Parathyroid adenoma (tissue), 2 donors: Measurements from ENCODE around the gene AUH.
"Not testable (repeated sequence)": the region's sequence is repeated elsewhere in the genome, so short reads cannot be mapped to it uniquely, and the experiment has no call there.

Source experiments
- H2AFZ ChIP-seq: fragments of 300-600 bp; sonication (generic); one replicate; pipeline ENCODE4 v1.7.0; 2017; ENCODE audit warnings: antibody characterized with exemption, mild to moderate bottlenecking
- H3K27ac ChIP-seq: fragments of 300-600 bp; sonication (generic); one replicate; pipeline ENCODE4 v1.7.0; 2017
- H3K27me3 ChIP-seq: fragments of 300-600 bp; sonication (generic); one replicate; pipeline ENCODE4 v1.7.0; 2017; ENCODE audit warnings: low read length; ENCODE audit not compliant: control insufficient read depth, insufficient read depth
- H3K36me3 ChIP-seq: fragments of 300-600 bp; sonication (generic); one replicate; pipeline ENCODE4 v1.7.0; 2017; ENCODE audit warnings: low read length; ENCODE audit not compliant: control insufficient read depth, insufficient read depth
- H3K4me1 ChIP-seq: fragments of 300-600 bp; sonication (generic); one replicate; pipeline ENCODE4 v1.7.0; 2017; ENCODE audit warnings: control low read depth
- H3K4me2 ChIP-seq: fragments of 300-600 bp; sonication (generic); one replicate; pipeline ENCODE4 v1.7.0; 2017; ENCODE audit warnings: low read length
- H3K4me3 ChIP-seq: fragments of 300-600 bp; sonication (generic); one replicate; pipeline ENCODE4 v1.7.0; 2017; ENCODE audit warnings: low read depth, low read length
- H3K79me2 ChIP-seq: fragments of 300-600 bp; sonication (generic); one replicate; pipeline ENCODE4 v1.7.0; 2017; ENCODE audit warnings: control low read depth
- H3K9ac ChIP-seq: fragments of 300-600 bp; sonication (generic); one replicate; pipeline ENCODE4 v1.7.0; 2017; ENCODE audit warnings: mild to moderate bottlenecking
- H3K9me3 ChIP-seq: fragments of 300-600 bp; sonication (generic); one replicate; pipeline ENCODE4 v1.7.0; 2017; ENCODE audit warnings: low read length; ENCODE audit not compliant: control insufficient read depth
- CTCF ChIP-seq: fragments of 300-600 bp; sonication (generic); IDR thresholded peaks from one replicate; pipeline ENCODE4 v1.7.0; 2017; ENCODE audit warnings: antibody characterized with exemption, mild to moderate bottlenecking
- donor health status: primary hyperparathyroidism.

Gene AUH

GRCh38 chr9:91376239-91376638 is 14.5 kb upstream of the AUH start:
- no peak overlapping the region for H3K27ac ChIP-seq

GRCh38 chr9:91374939-91375338 is 13.2 kb upstream of the AUH start:
- no peak overlapping the region for H2AFZ ChIP-seq
- H3K4me3 ChIP-seq, result no peak overlapping the region
- no peak for TF ChIP-seq CTCF
- no peak overlapping the region for H3K27ac ChIP-seq
- no peaks in the 10 kb centered on the region for H3K9me3 ChIP-seq
- H3K27me3 ChIP-seq, result no peaks in the 10 kb centered on the region
- no peak overlapping the region for H3K4me2 ChIP-seq
- H3K9ac ChIP-seq, result no peak overlapping the region
- no peaks in the 10 kb centered on the region for H3K4me1 ChIP-seq
- H3K36me3 ChIP-seq, result no peaks in the 10 kb centered on the region
- H3K79me2 ChIP-seq, result no peaks in the 10 kb centered on the region

More at GRCh38 chr9:91376239-91376638, 14.5 kb upstream of the AUH start:
- H3K36me3 ChIP-seq, result no peaks in the 10 kb centered on the region
- H3K4me1 ChIP-seq, result no peaks in the 10 kb centered on the region
- H3K79me2 ChIP-seq, result no peaks in the 10 kb centered on the region
- no peak overlapping the region for H3K9ac ChIP-seq
- no peaks in the 10 kb centered on the region for H3K27me3 ChIP-seq
- no peaks in the 10 kb centered on the region for H3K9me3 ChIP-seq
- no peak overlapping the region for H3K4me3 ChIP-seq
- no peak overlapping the region for H2AFZ ChIP-seq
- no peak overlapping the region for H3K4me2 ChIP-seq
- no peak for TF ChIP-seq CTCF

- no peaks in the 10 kb centered on the region for H3K9me3 ChIP-seq
- H3K4me2 ChIP-seq, result no peak overlapping the region
- no peaks in the 10 kb centered on the region for H3K79me2 ChIP-seq
- H2AFZ ChIP-seq, result no peak overlapping the region
- no peak overlapping the region for H3K27ac ChIP-seq
- H3K27me3 ChIP-seq, result no peaks in the 10 kb centered on the region
- no peak overlapping the region for H3K9ac ChIP-seq
- no peak for TF ChIP-seq CTCF
- no peaks in the 10 kb centered on the region for H3K36me3 ChIP-seq
- no peak overlapping the region for H3K4me3 ChIP-seq
- no peaks in the 10 kb centered on the region for H3K4me1 ChIP-seq
Observed at GRCh38 chr9:91371894-91372293, 10.2 kb upstream of the AUH start.

GRCh38 chr9:91370006-91370405 is 8.3 kb upstream of the AUH start:
- H3K27me3 ChIP-seq, H3K4me3 ChIP-seq, H3K9ac ChIP-seq, H3K4me2 ChIP-seq, H3K27ac ChIP-seq, H3K9me3 ChIP-seq, H3K36me3 ChIP-seq, H3K79me2 ChIP-seq, H3K4me1 ChIP-seq, H2AFZ ChIP-seq: not testable (repeated sequence)

GRCh38 chr9:91364702-91365101 is 3.0 kb upstream of the AUH start:
- no peak overlapping the region for H3K9ac ChIP-seq
- no peaks in the 10 kb centered on the region for H3K27me3 ChIP-seq
- H3K79me2 ChIP-seq, result peaks cover 6% of the 10 kb centered on the region
- H3K27ac ChIP-seq, result no peak overlapping the region
- H3K36me3 ChIP-seq, result no peaks in the 10 kb centered on the region
- H2AFZ ChIP-seq, result no peak overlapping the region
- no peaks in the 10 kb centered on the region for H3K9me3 ChIP-seq
- no peak for TF ChIP-seq CTCF
- no peak overlapping the region for H3K4me2 ChIP-seq
- peaks cover 6% of the 10 kb centered on the region for H3K4me1 ChIP-seq
- H3K4me3 ChIP-seq, result no peak overlapping the region
